ENCODE results near the gene LMAN1. TPM values are rescaled to one million over a fixed set of nuclear protein-coding genes. Genes with fewer than 3 reads are reported as not detected.
A peak's percentile ranks its signal among the peaks of the same experiment; 100 is the strongest.

Gene LMAN1
- total and polyA plus RNA-seq, 2 donors = 28.4 to 161 TPM

- peak; percentile 13 for DNase-seq (ENCODE audit: extremely low spot score)
- 2% methylated on average over 46 of the region's 46 CpGs for WGBS
- Histone ChIP-seq H3K4me1 (ENCODE audit: insufficient read depth) (no peaks in the 10 kb centered on the region), H3K36me3 (ENCODE audit: insufficient read depth) (no peaks in the 10 kb centered on the region), H3K27ac (ENCODE audit: low read depth) (no peak overlapping the region), H3K4me3 (ENCODE audit: low read depth, low read length) (peak overlapping the region; percentile 8)
Measured at GRCh38 chr18:59308248-59308937, 50.7 kb downstream of the LMAN1 start.

DNA sequence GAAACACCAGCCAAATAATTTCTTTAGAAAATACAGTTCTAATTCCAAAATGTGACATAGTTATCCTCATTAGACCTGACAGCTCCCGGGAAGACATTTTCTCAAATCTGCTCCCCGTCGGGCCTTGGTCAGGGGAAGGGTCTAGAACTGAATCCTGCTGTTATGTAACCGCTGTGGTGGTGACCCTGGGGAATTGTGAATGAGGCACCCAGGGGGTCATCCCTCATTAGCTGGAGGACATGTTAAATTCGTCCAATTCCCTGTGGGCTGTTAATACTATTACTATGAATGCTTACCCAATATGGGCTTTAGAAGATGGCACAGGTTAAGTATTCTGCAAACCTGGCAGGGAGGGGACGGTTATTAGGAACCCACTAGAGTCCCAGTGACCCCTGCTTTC is 52.4 kb downstream of the LMAN1 start:
- Histone ChIP-seq H3K27ac (ENCODE audit: low read depth) (no peak overlapping the region), H3K4me3 (ENCODE audit: low read depth, low read length) (no peak overlapping the region), H3K36me3 (ENCODE audit: insufficient read depth) (no peaks in the 10 kb centered on the region), H3K4me1 (ENCODE audit: insufficient read depth) (no peaks in the 10 kb centered on the region)
- 86% methylated on average over 6 of the region's 6 CpGs for WGBS
- DNase-seq (ENCODE audit: extremely low spot score) = no peak

GRCh38 chr18:59305295-59305694 is 53.8 kb downstream of the LMAN1 start:
- 76% methylated on average over 4 of the region's 4 CpGs for WGBS
- Histone ChIP-seq H3K4me1 (ENCODE audit: insufficient read depth) (no peaks in the 10 kb centered on the region), H3K4me3 (ENCODE audit: low read depth, low read length) (no peak overlapping the region), H3K27ac (ENCODE audit: low read depth) (no peak overlapping the region), H3K36me3 (ENCODE audit: insufficient read depth) (no peaks in the 10 kb centered on the region)
- no peak for DNase-seq (ENCODE audit: extremely low spot score)

DNA sequence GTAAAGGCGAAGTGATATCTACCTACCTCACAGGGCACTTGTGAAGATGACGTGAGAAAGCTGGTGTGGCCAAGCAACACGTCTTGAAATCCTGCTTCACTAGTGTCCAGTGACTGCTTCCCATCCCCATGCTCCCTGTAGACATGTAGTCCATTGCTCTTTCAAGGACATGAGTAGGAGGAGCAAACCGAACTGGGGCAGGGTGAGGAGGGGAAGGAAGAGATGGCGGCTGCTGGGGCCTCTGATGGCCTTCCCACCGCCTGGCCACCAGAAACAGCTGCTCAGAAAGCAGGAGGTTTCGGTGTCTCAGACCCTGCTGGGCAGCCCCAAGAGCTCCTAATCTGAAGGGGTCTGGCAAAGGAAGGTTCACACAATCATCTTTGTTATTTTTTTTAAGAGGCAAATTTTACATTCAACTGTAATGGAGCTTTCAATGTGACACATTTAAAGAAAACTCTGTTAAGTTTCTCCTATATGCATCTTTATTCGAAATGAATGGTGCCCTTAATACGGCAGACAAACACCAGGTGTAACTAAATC is 55.3 kb downstream of the LMAN1 start:
- DNase-seq (ENCODE audit: extremely low spot score) = no peak
- Histone ChIP-seq H3K36me3 (ENCODE audit: insufficient read depth) (no peaks in the 10 kb centered on the region), H3K27ac (ENCODE audit: low read depth) (no peak overlapping the region), H3K4me1 (ENCODE audit: insufficient read depth) (no peaks in the 10 kb centered on the region), H3K4me3 (ENCODE audit: low read depth, low read length) (no peak overlapping the region)
- WGBS = 75% methylated on average over 9 of the region's 9 CpGs

DNA sequence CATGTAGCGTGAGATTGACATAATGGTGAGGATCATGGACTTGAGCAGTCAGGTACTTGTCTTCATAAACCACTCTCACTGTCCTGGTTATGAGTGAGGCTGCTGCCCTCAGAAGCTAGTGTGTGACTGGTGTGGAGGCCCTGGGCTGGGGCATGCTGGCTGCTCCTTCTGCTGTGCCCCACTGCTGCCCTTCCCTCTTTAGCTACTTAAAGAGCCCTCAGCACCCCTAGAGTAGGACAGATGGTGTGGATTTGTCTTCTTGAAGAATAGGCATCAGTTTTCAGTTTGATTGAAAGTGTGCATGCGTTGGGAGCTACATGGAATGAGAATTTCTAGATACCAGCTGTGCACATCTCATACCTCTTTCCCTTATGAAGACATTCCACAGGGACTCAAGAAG is 56.1 kb downstream of the LMAN1 start:
- H3K36me3 ChIP-seq (ENCODE audit: insufficient read depth) = no peaks in the 10 kb centered on the region
- H3K4me3 ChIP-seq (ENCODE audit: low read depth, low read length) = no peak overlapping the region
- H3K27ac ChIP-seq (ENCODE audit: low read depth) = no peak overlapping the region
- DNase-seq (ENCODE audit: extremely low spot score) = no peak
- H3K4me1 ChIP-seq (ENCODE audit: insufficient read depth) = no peaks in the 10 kb centered on the region
- 86% methylated on average over 2 of the region's 2 CpGs for WGBS

GRCh38 chr18:59301929-59302328 is 57.1 kb downstream of the LMAN1 start:
- H3K36me3 ChIP-seq (ENCODE audit: insufficient read depth) = no peaks in the 10 kb centered on the region
- no peak overlapping the region for H3K4me3 ChIP-seq (ENCODE audit: low read depth, low read length)
- no peak overlapping the region for H3K27ac ChIP-seq (ENCODE audit: low read depth)
- 74% methylated on average over 4 of the region's 4 CpGs for WGBS
- no peaks in the 10 kb centered on the region for H3K4me1 ChIP-seq (ENCODE audit: insufficient read depth)
- DNase-seq (ENCODE audit: extremely low spot score) = no peak

- Histone ChIP-seq H3K27ac (ENCODE audit: low read depth) (no peak overlapping the region), H3K4me1 (ENCODE audit: insufficient read depth) (no peaks in the 10 kb centered on the region), H3K36me3 (ENCODE audit: insufficient read depth) (no peaks in the 10 kb centered on the region), H3K4me3 (ENCODE audit: low read depth, low read length) (no peak overlapping the region)
- no peak for DNase-seq (ENCODE audit: extremely low spot score)
- WGBS = 65% methylated on average over 3 of the region's 3 CpGs
Measured at GRCh38 chr18:59300676-59301285, 58.3 kb downstream of the LMAN1 start.

GRCh38 chr18:59298871-59299270 is 60.2 kb downstream of the LMAN1 start:
- no peaks in the 10 kb centered on the region for H3K4me1 ChIP-seq (ENCODE audit: insufficient read depth)
- 72% methylated on average over 8 of the region's 8 CpGs for WGBS
- no peaks in the 10 kb centered on the region for H3K36me3 ChIP-seq (ENCODE audit: insufficient read depth)
- DNase-seq (ENCODE audit: extremely low spot score) = no peak
- H3K4me3 ChIP-seq (ENCODE audit: low read depth, low read length) = no peak overlapping the region
- no peak overlapping the region for H3K27ac ChIP-seq (ENCODE audit: low read depth)

DNA sequence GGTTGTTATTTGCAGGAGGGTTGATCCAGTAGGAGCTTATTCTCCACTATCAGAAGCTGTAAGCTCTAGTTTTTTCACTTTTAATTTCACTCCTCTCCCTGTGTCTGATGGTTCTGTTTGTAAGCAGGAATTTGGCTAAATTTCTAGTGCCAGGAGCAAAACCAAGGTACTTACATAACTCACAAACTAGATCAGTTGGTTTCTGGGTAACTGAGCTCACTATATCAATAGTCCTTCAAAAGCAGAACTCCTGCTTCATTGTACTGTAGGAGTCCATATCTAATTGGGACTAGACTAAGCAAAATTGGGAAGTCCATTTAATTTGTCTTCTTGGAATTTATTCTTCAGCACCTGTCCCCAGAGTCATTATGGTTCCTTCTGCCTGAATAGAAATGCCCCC is 65.7 kb downstream of the LMAN1 start:
- Histone ChIP-seq H3K4me1 (ENCODE audit: insufficient read depth) (no peaks in the 10 kb centered on the region), H3K4me3 (ENCODE audit: low read depth, low read length) (no peak overlapping the region), H3K27ac (ENCODE audit: low read depth) (no peak overlapping the region), H3K36me3 (ENCODE audit: insufficient read depth) (no peaks in the 10 kb centered on the region)
- DNase-seq (ENCODE audit: extremely low spot score) = no peak

GRCh38 chr18:59286341-59286740 is 72.7 kb downstream of the LMAN1 start:
- no peak for DNase-seq (ENCODE audit: extremely low spot score)
- Histone ChIP-seq H3K4me3 (ENCODE audit: low read depth, low read length) (no peak overlapping the region), H3K27ac (ENCODE audit: low read depth) (no peak overlapping the region), H3K36me3 (ENCODE audit: insufficient read depth) (no peaks in the 10 kb centered on the region), H3K4me1 (ENCODE audit: insufficient read depth) (no peaks in the 10 kb centered on the region)
- WGBS = 25% methylated on average over 6 of the region's 6 CpGs

DNA sequence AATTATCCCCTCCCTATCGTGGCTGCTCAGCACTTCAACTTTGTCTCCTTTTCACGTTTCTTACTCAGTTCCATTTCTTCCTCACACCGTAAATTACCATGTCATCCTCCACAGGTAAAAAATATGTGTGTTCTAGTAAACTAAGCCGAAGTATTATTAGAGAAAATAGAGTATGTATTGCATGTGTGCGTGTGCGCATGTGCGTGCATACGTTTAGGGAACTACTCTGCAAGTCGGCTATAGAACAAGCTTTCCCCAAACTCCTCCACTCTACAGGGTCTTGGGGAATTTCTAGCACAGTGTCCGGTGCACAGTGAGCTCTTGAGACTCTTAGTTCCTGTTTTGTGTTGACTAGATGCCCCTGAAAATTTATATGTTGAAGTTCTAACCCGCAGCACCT is 76.7 kb downstream of the LMAN1 start:
- no peak for DNase-seq (ENCODE audit: extremely low spot score)
- Histone ChIP-seq H3K4me3 (ENCODE audit: low read depth, low read length) (no peak overlapping the region), H3K4me1 (ENCODE audit: insufficient read depth) (no peaks in the 10 kb centered on the region), H3K36me3 (ENCODE audit: insufficient read depth) (no peaks in the 10 kb centered on the region), H3K27ac (ENCODE audit: low read depth) (no peak overlapping the region)
- 83% methylated on average over 11 of the region's 11 CpGs for WGBS

DNA sequence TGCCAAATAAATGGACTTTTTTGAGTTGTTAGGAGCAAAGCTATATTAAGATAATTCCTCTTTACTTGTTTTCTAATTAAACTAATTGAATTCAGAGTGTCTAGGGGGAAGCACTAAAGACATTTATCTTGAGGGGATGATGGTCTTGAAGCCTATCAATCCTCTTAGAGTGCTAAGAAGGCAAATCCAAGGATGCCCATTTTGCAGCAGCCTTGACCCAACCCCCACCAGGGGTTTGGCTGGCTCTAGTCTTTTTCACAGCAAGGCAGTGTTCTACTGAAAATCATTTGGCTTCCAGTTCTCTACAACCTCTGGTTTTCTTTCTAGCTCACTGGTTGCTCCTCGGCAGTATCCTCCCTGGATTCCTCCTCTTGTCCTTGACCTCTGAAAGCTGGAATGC is 79.3 kb downstream of the LMAN1 start:
- H3K27ac ChIP-seq (ENCODE audit: low read depth) = no peak overlapping the region
- DNase-seq (ENCODE audit: extremely low spot score) = no peak
- no peaks in the 10 kb centered on the region for H3K36me3 ChIP-seq (ENCODE audit: insufficient read depth)
- 60% methylated on average over 1 of the region's 1 CpG for WGBS
- H3K4me1 ChIP-seq (ENCODE audit: insufficient read depth) = no peaks in the 10 kb centered on the region
- no peak overlapping the region for H3K4me3 ChIP-seq (ENCODE audit: low read depth, low read length)

- no peaks in the 10 kb centered on the region for H3K36me3 ChIP-seq (ENCODE audit: insufficient read depth)
- H3K4me1 ChIP-seq (ENCODE audit: insufficient read depth) = no peaks in the 10 kb centered on the region
- H3K27ac ChIP-seq (ENCODE audit: low read depth) = no peak overlapping the region
- WGBS = 67% methylated on average over 3 of the region's 3 CpGs
- no peak overlapping the region for H3K4me3 ChIP-seq (ENCODE audit: low read depth, low read length)
- DNase-seq (ENCODE audit: extremely low spot score) = no peak
Measured at GRCh38 chr18:59279193-59279592, 79.9 kb downstream of the LMAN1 start.

DNA sequence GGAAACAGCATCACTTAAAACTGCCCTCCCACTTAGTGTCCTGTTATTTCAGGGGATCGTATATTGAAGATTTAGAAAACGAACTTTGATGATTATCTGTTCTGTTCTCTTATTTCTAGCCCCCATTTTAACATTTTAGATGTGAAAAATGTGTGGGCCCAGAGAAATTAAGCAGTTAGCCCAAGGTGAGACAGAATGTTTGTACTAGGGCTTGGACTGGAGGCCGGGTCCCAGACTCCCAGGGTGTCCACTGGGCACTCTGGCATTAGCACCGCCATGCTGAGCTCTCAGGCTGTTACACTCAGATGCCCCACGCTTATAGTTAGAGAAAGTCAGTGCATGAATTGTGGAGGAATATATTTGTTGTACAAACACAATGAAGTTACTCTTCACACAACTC is 80.3 kb downstream of the LMAN1 start:
- H3K4me1 ChIP-seq (ENCODE audit: insufficient read depth) = no peaks in the 10 kb centered on the region
- H3K36me3 ChIP-seq (ENCODE audit: insufficient read depth) = no peaks in the 10 kb centered on the region
- H3K27ac ChIP-seq (ENCODE audit: low read depth) = no peak overlapping the region
- no peak overlapping the region for H3K4me3 ChIP-seq (ENCODE audit: low read depth, low read length)
- no peak for DNase-seq (ENCODE audit: extremely low spot score)
- WGBS = 71% methylated on average over 5 of the region's 5 CpGs
